ENCODE data around the gene CHIT1. TPM values are rescaled to one million over a fixed set of nuclear protein-coding genes. Genes with fewer than 3 reads are reported as not detected.
"Not testable (repeated sequence)": the region's sequence is repeated elsewhere in the genome, so short reads cannot be mapped to it uniquely, and the experiment has no call there.

The CHIT1 gene
- total RNA-seq, 1 donor: under 0.01 TPM

DNA sequence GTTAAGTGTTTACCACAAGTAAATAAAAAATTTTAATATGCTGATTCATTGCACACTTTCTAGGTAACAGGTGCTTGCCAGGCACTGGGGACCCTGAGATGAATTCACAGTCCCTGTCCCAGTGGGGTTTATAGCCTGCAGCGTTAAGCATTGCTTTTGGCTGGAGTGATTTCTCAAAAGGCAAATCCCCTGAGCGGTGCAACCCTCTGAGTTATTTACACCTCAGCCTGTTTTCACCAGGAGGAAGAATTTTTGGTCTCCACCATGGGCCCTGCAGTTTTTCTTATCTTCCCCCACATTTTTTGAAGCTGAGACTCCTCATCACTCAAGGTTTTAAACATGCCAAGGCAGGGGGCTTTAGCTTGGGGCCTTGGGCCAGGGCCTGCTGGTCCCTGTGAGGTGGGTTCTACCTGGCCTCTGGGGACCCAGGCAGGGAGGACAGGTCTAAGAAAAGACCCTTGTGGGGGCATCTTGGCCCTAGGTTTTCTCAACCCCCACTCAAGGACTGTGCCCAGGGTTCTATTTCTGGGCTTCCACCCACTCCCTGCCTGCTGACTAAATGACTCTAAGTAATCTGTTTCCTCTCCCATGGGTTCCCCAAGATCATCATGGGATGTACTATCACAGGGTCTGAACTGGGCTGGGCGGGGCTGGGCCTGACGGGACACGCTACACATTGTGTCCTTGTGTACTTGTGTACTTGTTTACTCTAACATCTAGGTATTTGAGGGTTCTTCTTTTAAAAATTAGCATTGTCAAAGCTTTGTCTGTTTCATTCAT lies 10.2 kb upstream of the CHIT1 start:
- H3K4me2 ChIP-seq (ENCODE audit: insufficient read depth, low read length): peak overlapping the region; percentile 1
- no peak overlapping the region for H3K27ac ChIP-seq (ENCODE audit: low read depth, low read length)
- H2AFZ ChIP-seq (ENCODE audit: low read length): peak overlapping the region; percentile 13
- H4K20me1 ChIP-seq (ENCODE audit: insufficient read depth, low read length): no peaks in the 10 kb centered on the region
- H3K4me3 ChIP-seq (ENCODE audit: insufficient read depth, low read length): no peak overlapping the region
- H3K27me3 ChIP-seq (ENCODE audit: insufficient read depth, low read length): peaks cover 19% of the 10 kb centered on the region
- H3K9me3 ChIP-seq (ENCODE audit: low read depth, low read length): no peaks in the 10 kb centered on the region
- DNase-seq (ENCODE audit: insufficient read length, low spot score, missing footprints): peak; percentile 76
- TF ChIP-seq, protein P1, sequence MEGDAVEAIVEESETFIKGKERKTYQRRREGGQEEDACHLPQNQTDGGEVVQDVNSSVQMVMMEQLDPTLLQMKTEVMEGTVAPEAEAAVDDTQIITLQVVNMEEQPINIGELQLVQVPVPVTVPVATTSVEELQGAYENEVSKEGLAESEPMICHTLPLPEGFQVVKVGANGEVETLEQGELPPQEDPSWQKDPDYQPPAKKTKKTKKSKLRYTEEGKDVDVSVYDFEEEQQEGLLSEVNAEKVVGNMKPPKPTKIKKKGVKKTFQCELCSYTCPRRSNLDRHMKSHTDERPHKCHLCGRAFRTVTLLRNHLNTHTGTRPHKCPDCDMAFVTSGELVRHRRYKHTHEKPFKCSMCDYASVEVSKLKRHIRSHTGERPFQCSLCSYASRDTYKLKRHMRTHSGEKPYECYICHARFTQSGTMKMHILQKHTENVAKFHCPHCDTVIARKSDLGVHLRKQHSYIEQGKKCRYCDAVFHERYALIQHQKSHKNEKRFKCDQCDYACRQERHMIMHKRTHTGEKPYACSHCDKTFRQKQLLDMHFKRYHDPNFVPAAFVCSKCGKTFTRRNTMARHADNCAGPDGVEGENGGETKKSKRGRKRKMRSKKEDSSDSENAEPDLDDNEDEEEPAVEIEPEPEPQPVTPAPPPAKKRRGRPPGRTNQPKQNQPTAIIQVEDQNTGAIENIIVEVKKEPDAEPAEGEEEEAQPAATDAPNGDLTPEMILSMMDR (IDR thresholded peaks at IDR 0.05; ENCODE audit: extremely low read depth, low read depth, low read length): no peak
- H3K36me3 ChIP-seq (ENCODE audit: insufficient read depth, low read length): no peaks in the 10 kb centered on the region
- H3K79me2 ChIP-seq (ENCODE audit: insufficient read depth, low read length): no peaks in the 10 kb centered on the region
- peaks cover 9% of the 10 kb centered on the region for H3K4me1 ChIP-seq (ENCODE audit: insufficient read depth, low read length)

DNA sequence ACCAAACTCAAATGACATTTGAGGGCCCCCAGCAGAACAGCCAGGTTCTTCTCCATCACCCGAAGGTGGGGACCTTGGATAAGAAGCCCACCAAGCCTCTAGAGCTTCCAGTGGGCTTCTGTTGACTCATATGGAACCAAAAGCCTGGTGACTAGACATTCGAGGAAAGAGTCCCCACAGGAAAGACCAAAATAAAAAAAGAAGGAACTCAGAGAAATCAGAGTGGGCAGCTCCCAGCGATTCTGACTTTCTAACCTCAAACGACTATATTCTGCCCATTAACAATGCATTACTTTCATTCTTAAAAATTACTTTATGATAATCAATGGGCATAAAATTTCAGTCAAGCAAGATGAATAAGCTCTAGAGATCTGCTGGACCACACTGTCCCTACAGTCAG lies 9.6 kb upstream of the CHIT1 start:
- H3K79me2 ChIP-seq (ENCODE audit: insufficient read depth, low read length): no peaks in the 10 kb centered on the region
- no peaks in the 10 kb centered on the region for H3K36me3 ChIP-seq (ENCODE audit: insufficient read depth, low read length)
- peaks cover 13% of the 10 kb centered on the region for H3K27me3 ChIP-seq (ENCODE audit: insufficient read depth, low read length)
- H3K9me3 ChIP-seq (ENCODE audit: low read depth, low read length): no peaks in the 10 kb centered on the region
- H3K4me3 ChIP-seq (ENCODE audit: insufficient read depth, low read length): no peak overlapping the region
- TF ChIP-seq, protein P1 (IDR thresholded peaks at IDR 0.05; ENCODE audit: extremely low read depth, low read depth, low read length): no peak
- H4K20me1 ChIP-seq (ENCODE audit: insufficient read depth, low read length): no peaks in the 10 kb centered on the region
- DNase-seq (ENCODE audit: insufficient read length, low spot score, missing footprints): no peak
- no peak overlapping the region for H3K27ac ChIP-seq (ENCODE audit: low read depth, low read length)
- peaks cover 9% of the 10 kb centered on the region for H3K4me1 ChIP-seq (ENCODE audit: insufficient read depth, low read length)
- no peak overlapping the region for H2AFZ ChIP-seq (ENCODE audit: low read length)
- H3K4me2 ChIP-seq (ENCODE audit: insufficient read depth, low read length): no peak overlapping the region

- no peaks in the 10 kb centered on the region for H3K79me2 ChIP-seq (ENCODE audit: insufficient read depth, low read length)
- peaks cover 10% of the 10 kb centered on the region for H3K27me3 ChIP-seq (ENCODE audit: insufficient read depth, low read length)
- TF ChIP-seq, protein P1 (IDR thresholded peaks at IDR 0.05; ENCODE audit: extremely low read depth, low read depth, low read length): no peak
- H3K36me3 ChIP-seq (ENCODE audit: insufficient read depth, low read length): no peaks in the 10 kb centered on the region
- peaks cover 9% of the 10 kb centered on the region for H3K4me1 ChIP-seq (ENCODE audit: insufficient read depth, low read length)
- no peak overlapping the region for H3K27ac ChIP-seq (ENCODE audit: low read depth, low read length)
- H2AFZ ChIP-seq (ENCODE audit: low read length): no peak overlapping the region
- no peak overlapping the region for H3K4me2 ChIP-seq (ENCODE audit: insufficient read depth, low read length)
- H4K20me1 ChIP-seq (ENCODE audit: insufficient read depth, low read length): no peaks in the 10 kb centered on the region
- DNase-seq (ENCODE audit: insufficient read length, low spot score, missing footprints): no peak
- H3K9me3 ChIP-seq (ENCODE audit: low read depth, low read length): no peaks in the 10 kb centered on the region
- no peak overlapping the region for H3K4me3 ChIP-seq (ENCODE audit: insufficient read depth, low read length)
Measured at GRCh38 chr1:203238535-203238934, 9.1 kb upstream of the CHIT1 start.

DNA sequence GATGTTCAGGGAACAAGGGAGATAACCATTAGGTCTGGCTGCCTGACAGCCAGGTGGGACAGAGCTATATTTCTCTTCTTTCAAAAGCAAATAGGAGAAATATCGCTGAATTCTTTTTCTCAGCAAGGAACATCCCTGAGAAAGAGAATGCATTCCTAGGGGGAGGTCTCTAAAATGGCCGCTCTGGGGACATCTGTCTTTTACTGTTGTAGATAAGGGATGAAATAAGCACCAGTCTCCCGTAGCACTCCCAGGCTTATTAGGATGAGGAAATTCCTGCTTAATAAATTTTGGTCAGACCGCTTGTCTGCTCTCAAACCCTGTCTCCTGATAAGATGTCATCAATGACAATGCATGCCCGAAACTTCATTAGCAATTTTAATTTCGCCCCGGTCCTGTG lies 5.4 kb upstream of the CHIT1 start:
- H3K4me3 ChIP-seq (ENCODE audit: insufficient read depth, low read length); H3K4me2 ChIP-seq (ENCODE audit: insufficient read depth, low read length); H2AFZ ChIP-seq (ENCODE audit: low read length); H3K79me2 ChIP-seq (ENCODE audit: insufficient read depth, low read length); H3K36me3 ChIP-seq (ENCODE audit: insufficient read depth, low read length); H4K20me1 ChIP-seq (ENCODE audit: insufficient read depth, low read length); H3K9me3 ChIP-seq (ENCODE audit: low read depth, low read length); H3K27ac ChIP-seq (ENCODE audit: low read depth, low read length); H3K4me1 ChIP-seq (ENCODE audit: insufficient read depth, low read length); DNase-seq (ENCODE audit: insufficient read length, low spot score, missing footprints): not testable (repeated sequence)
- peaks cover 18% of the 10 kb centered on the region for H3K27me3 ChIP-seq (ENCODE audit: insufficient read depth, low read length)

Measured in osteoblast (primary cell).